Tibial nerve (tissue), 4 donors: ENCODE data around the gene AKT2.

ENCODE experiments used
- EP300 ChIP-seq, 2 donors: sonication (generic); formaldehyde crosslinking; IDR thresholded peaks; one replicate each; pipeline ENCODE4 v1.6.1; 2017; ENCODE audit warnings: antibody characterized with exemption in 2 of 2, mild to moderate bottlenecking in 1 of 2
- POLR2A ChIP-seq, 2 donors: fragments of 450-650 bp; IDR thresholded peaks; one replicate each; pipeline ENCODE4 v1.6.1; 2017; ENCODE audit warnings: antibody characterized with exemption in 2 of 2, mild to moderate bottlenecking in 2 of 2, moderate library complexity in 2 of 2
- TF ChIP-seq, protein P1 (sequence below), 5 experiments: fragments of 200-600 bp in 3 of 5; fragments of 450-650 bp in 2 of 5; sonication (generic) in 3 of 5; IDR thresholded peaks; one replicate each; pipeline ENCODE4 v1.5.1; 2016 to 2019; ENCODE audit warnings: antibody characterized with exemption in 5 of 5, mild to moderate bottlenecking in 3 of 5, moderate library complexity in 2 of 5

DNA sequence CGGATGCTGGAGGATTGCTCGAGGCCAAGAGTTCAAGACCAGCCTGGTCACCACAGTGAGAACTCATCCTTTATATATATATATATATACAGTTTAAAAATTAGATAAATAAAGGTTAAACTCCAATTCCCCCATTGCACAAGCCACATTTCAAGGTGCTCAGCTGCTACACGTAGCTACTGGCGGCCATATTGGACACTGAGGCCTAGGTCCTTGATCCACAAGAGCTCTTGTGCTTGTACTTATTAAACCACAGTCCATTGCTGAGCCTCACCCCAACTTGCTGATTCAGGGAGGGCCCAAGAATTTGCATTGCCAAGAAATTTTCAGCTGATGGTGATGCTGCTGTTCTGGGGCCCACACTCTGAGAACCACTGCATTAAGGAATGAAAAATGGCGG lies 76.5 kb downstream of the AKT2 start:
- no peak for TF ChIP-seq EP300 (IDR thresholded peaks at IDR 0.05)
- TF ChIP-seq POLR2A (IDR thresholded peaks at IDR 0.05), result no peak
- TF ChIP-seq, protein P1, sequence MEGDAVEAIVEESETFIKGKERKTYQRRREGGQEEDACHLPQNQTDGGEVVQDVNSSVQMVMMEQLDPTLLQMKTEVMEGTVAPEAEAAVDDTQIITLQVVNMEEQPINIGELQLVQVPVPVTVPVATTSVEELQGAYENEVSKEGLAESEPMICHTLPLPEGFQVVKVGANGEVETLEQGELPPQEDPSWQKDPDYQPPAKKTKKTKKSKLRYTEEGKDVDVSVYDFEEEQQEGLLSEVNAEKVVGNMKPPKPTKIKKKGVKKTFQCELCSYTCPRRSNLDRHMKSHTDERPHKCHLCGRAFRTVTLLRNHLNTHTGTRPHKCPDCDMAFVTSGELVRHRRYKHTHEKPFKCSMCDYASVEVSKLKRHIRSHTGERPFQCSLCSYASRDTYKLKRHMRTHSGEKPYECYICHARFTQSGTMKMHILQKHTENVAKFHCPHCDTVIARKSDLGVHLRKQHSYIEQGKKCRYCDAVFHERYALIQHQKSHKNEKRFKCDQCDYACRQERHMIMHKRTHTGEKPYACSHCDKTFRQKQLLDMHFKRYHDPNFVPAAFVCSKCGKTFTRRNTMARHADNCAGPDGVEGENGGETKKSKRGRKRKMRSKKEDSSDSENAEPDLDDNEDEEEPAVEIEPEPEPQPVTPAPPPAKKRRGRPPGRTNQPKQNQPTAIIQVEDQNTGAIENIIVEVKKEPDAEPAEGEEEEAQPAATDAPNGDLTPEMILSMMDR (IDR thresholded peaks at IDR 0.05), result no peak
